CD4-positive, alpha-beta T cell treated with Interleukin-15 for 4 hours (primary cell): ENCODE data around the gene PEX10.
"Not testable (repeated sequence)": the region's sequence is repeated elsewhere in the genome, so short reads cannot be mapped to it uniquely, and the experiment has no call there.

ENCODE experiments used
- DNase-seq: peaks from one replicate; pipeline ENCODE4 v3.0.0-alpha.2; 2020; ENCODE audit warnings: low spot score

PEX10 gene

DNA sequence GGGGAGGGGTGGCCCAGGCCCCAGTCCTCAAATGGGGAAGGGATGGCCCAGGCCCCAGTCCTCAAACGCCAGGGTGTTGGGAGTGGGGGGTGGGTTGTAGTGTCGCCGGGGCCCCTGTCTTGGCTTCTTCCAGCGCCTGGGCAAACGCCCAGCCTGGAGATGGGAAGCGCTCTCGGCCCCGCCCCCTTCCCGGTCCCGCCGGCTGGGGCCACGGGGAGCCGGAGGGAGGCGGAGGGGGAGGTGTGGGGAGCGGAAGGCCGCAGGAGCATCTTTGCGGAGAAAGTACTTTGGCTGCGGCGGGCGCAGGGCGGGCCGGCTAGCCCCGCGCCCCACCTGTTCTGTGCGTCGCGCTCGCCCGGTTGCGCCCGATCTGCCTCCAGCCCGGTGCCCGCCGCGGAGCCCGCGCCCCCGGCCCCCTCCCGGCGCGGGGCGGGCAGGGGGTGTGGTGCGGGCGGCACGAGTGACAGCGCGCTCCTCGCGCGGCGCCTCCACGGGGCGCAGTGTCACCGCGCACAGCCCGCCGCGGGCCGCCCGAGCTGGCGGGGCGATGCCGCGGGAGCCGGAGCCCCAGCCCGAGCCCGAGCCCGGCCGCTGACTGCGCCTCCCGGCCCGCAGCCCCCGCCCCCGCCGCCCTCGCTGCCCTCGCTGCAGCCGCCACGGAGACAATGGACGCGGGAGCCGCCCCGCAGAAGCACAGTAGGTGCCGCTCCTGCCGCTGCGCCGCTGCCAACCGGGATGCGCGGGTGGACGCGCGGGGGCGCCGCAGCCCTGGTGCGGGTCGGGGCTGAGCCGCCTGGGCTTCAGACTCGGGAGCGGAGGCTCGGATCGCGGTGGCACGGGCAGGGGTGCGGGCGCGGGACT lies 31.1 kb upstream of the PEX10 start:
- DNase-seq = no peak

DNA sequence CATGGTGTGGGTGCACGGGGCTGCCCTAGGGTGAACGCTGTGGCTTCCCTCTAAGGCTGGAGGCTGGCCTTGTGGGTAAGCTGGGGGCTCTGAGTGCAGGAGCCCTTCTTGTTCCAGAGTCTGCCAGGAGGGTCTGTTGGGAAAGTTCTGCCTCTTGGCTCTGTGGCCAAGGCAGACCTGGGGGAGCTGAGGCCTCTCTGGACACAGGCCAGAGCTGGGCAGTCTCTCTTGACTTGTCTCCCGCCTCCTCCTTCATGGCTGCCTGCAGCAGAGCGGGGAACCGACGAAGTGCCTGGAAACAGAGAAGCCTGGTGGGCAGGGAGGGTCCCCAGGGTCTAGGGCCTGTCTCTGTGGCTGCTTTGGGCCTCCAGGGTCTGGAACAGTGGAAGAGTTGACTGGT lies 30.3 kb upstream of the PEX10 start:
- DNase-seq = no peak

DNA sequence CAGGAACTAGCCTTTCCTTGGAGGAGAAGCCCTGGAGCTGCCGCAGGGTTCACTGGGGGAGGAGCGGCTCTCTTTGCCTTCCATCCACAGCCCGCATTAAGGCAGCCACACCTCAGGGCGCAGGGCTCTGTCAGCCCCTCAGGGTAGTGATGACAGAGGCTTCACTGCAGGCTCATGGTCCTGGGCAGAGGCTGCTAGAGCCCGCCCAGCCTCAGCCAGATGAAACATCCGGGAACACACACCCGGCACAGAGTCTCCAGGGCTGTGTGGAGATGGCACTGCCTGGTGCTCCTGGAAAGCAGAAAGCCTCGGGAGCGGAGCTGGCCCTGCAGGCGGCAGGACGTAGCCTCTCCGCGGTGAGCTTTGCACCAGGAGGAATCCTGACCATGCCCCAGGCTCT lies 29.4 kb upstream of the PEX10 start:
- DNase-seq = no peak

DNA sequence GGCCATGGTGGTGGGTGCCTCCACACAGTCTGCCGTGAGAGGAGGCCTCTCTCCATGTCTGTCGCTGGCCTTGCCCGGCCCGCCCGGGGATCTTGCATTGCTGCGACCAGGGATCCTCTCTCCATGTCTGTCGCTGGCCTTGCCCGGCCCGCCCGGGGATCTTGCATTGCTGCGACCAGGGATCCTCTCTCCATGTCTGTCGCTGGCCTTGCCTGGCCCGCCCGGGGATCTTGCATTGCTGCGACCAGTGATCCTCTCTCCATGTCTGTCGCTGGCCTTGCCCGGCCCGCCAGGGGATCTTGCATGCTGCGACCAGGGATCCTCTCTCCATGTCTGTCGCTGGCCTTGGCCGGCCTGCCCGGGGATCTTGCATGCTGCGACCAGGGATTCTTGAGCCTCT lies 28.0 kb upstream of the PEX10 start:
- not testable (repeated sequence) for DNase-seq

DNA sequence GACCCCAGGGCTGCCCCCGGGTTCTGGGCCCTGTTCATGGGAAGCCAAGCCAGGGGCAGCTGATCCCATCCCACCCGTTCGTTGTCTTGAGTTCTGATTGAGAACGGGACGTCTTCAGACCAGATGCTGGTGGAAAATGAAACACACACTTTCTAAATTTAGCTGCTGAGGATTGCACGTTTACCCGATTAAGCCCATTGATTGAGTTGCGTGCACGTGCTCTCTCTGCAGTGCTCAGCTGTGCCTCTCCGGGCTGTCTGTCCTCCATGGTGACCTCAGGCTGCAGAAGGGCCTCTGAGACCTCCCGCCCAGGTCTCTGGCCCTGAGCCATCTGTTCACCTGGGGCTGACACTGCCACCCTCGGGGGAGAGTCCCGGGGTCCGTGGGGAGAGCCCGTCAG lies 27.0 kb upstream of the PEX10 start:
- DNase-seq = no peak

DNA sequence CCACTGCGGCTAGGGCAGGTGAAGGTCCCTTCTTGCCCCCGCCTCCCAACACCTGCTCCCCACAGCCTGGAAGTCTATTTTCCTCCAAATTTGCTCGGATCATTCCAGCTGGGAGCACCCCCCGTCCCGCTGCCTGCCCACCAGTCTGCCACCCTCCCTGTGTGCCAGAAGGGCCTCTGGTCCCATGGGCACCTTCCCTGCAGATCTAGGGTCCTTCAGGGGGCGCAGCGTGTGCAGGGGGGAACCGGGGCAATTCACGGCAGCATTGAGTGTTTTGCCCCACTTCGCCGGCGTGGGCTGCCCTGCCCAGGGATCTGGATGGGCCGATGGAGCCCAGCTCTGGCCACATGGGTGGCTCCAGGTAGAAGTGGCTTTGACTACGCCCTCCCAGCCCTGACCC lies 26.3 kb upstream of the PEX10 start:
- no peak for DNase-seq

DNA sequence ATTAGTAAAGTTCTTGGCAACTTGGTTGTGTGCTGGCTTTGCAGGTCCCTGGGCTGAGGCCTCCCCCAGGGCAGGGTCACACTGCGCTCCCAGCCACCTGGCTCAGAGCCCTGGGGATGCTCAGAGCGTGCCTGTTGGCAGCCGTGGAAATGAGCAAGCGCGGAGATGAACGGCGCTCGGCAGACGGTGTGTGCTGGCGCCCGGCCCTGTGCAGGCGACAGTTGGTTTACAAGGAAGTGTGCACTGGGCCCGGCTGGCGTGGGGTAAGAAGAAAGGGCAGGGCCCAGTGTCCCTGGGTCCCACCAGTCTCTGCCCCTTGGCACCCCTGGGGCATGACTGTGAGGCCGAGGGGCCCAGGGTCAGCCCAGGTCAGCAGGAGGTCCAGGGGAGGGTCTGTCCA lies 25.7 kb upstream of the PEX10 start:
- no peak for DNase-seq

DNA sequence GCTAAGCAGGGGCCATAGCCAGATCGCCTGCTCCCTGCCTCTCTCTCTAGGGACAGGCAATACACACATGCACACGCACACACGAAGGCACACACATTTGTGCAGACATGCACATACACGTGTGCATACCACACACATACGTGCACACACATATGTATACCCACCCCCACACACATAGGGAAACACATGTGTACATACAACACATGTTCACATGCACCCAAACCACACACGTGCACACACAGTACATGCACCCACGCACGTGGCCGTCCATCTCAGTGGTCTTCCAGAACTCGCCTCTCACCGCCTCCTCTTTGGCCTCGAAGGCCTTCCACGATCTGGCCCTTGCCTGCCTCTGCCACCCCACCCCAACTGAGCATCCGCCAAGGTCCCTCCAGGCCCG lies 25.3 kb upstream of the PEX10 start:
- DNase-seq = no peak

DNA sequence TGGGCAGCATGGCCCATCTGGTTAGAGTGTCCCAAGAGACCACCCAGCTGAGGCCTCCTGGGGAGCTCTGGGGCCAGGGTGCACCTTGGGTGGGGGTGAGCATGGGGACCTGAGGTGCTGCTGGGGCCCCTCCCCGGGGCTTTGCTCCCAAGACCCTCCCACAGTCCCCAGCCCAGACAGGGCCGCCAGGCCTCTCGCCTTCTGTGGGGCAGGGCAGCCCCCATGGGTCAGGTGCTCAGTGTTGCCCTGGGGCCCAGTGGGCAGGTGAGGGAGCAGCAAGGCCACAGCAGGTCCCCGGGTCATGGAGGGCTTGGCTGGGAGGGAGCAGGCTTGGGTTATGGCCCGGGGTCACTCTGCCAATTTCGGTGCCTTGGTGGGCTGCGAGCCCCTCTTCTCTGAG lies 24.5 kb upstream of the PEX10 start:
- DNase-seq = no peak

DNA sequence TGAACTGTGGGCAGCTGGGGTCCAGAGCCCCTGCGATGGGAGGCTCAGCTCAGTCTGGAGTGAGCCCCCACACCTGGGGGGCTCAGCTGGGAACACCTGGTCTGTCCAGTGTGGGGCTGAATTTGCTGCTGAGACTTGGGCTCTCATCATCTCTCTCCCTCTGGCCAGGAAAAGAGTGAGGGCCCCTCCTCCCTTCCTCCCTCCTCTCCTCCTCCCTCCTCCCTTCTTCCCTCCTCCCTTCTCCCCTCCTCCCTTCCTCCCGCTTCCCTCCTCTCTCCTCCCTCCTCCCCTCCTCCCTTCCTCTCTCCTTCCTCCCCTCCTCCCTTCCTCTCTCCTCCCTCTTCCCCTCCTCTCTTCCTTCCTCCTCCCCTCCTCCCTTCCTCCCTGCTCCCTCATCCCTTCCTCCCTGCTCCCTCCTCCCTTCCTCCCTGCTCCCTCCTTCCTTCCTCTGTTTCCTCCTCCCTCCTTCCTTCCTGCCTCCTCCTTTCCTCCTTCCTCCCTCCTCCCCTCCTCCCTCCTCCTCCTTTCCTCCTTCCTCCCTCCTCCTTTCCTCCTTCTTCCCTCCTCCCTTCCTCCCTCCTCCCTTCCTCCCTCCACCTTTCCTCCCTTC lies 23.5 kb upstream of the PEX10 start:
- no peak for DNase-seq

DNA sequence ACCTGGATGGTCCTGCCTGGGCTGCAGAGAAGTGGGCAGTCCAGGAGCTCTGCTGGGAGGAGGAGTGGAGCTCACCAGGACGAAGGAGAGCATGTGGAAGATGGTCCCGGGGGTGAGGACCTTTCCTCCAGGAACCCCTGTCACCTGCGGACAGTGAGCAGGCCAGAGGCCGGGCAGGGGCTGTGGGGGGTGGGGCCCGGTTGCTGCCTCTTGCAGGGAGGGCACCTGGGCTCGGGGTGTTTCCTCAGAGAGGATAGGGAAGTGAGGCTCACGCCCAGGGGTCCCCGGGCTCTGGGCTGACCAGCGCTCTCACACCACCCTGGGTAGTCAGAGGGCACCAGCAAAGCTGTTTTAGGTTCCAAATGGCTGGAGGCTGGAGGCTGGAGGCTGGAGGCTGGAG lies 22.7 kb upstream of the PEX10 start:
- DNase-seq = no peak

DNA sequence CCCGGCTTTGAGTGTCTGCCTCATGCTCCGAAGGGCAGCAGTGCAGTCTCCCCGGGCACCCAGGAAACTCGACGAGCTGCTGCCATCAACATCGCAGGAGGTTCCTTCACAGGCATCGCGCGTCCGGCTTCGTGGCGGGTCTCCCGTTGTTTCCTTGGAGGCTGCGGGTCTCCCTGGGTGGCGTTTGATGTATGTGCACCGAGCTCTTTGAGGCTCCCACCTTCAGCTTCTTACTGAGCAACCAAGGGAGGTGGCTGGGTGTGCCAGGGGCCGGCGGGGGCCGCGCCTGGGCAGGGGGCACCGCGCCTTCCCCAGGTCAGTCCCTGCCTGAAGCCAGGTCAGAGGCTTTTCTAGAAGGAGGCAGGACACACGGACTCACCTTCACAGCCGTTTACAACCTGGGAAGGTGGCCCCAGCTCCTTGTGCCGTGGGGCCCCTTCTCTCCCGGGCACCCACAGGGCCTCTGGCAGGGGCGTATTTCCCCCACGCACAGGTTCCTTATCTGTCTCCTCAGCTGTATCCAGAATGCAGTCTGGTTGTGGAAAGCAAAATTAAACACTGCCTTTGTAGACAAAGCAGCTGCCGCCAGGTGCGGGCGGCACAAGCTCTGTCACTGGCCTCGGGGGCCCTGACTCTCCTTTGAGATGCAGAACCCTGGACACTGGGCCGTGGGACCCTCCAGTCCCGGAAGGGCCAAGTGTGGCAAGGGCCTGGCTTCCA lies 21.7 kb upstream of the PEX10 start:
- no peak for DNase-seq

DNA sequence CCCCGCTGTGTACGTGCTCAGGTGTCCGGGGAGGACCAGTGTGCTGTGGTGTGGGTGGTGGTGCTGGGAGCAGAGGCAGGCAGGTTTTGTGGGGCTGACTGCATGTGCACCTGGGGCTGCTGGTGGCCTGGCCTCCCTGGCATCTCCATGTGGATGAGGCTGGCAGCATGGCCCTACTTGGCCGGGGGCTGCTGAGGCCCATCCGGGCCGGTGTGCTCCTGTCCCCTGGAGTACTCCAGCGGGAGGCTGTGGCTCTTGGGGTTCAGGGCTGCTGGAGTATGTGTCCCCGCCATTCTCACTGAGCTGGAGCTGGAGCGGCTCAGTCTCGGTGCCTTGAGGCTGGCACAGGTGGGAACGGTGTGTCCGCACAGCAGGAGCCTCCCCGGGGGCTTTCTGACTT lies 20.8 kb upstream of the PEX10 start:
- DNase-seq = no peak

DNA sequence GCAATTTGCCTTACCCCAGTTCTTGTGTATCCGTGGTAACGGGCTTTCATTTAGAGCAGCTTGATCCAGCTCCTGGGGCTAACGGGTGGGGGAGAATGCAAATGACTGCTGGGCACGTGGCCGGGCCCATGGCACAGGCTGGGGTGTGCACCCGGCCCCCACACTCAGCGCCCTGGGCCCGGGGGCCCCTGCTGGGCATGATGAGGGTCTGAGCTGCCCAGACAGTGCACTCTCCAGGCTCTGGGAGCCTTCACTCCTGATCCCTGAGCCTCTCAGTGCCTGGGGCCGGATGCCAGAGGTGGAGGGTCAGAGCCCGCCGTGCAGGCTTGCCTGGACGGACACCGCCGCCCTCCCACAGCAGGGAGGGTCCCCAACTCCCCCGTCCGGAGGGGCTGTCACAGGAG lies 20.1 kb upstream of the PEX10 start:
- DNase-seq = no peak

DNA sequence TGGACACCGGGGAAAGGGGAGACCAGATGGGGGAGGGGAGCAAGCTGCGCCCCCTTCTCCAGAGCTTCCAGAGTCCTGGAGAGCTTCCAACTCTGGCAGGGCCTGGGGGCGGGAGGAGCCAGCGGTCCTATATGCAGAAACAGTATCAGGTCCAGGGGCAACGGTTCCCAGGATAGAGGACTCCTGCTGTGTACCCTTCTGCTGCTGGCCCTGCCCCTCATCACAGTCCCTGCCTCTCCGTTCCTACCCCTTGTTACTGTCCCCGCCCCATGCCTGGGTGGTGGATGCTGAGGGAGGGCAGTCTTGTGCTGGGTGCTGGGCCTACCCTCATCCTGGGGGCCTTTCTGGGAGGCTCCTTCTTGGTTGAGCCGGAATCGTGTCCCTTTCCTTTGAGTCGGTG lies 19.2 kb upstream of the PEX10 start:
- DNase-seq = no peak

DNA sequence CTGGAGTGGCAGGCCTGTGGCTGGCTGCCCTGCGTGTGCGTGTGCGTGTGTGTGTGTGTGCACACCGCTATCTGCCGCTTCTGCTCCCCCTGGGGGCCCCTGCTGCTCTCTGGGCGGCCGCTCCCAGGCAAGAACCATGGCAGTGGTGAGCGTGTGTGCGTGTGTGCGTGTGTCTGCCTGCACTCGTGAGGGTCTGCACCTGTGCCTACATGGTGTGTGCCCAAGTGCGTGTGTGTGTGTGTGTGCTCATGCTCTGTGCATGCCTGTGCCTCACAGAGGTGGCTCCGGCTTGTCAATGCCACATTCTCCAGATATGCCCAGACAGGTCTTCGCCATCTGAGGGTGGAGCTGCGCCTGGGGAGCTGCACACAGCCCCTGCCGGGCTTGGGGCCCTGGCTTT lies 18.7 kb upstream of the PEX10 start:
- DNase-seq = no peak

DNA sequence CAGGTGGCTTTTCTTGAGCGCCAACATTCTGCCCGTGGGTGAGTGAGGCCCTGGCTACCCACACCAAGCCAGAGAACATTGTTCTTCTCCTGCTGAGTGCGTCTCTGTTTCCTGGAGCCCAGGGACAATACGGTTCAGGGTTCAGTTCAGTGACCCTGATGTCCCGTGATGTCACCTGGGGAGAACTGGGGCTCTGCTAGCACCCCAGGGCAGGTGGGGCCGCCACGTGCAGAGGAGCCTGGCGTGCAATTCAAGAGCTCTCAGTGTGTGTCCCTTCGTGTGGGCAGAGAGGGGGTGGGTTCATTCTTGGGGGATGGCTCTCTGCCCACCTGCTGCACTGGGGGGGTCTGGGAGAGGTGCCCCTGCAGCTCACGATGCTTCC lies 18.2 kb upstream of the PEX10 start:
- no peak for DNase-seq

DNA sequence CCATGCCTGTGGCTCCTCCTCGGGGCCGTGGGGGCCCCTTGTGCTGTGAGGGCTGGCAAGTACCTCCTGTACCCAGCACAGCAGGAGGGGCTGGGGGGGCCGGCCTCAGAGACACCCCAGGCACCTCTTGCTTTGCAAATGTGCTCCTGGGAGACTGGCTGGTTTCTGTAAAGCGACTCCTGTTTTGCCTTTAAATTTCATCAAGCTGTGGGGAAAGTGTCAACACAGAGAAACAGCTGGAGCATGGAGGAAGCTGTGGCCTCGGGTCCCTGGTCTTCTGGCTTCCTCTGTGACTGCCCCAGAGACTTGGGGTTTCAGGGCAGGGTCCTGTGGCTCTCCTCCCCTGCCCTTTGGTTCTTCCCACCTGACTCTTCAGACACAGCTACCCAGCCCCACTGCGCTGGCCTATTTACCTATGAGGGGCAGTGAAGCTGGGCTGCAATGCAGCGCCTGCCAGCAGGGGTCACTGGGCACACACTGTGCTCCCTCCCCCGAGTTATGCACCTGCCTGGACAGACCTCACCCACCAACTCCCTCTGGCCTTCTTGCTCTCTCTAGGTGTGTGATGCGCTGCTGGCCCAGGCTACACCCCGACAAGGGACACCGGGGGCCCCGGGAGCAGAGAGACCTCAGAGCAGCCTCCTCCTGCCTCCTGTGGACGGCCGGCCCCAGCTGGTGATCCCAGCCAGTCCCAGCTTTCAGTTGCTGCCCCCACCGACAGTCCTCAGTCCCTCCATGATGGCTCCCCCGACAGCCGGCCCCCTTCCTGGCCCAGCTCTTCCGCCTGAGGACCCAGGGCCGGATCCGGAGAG lies 17.6 kb upstream of the PEX10 start:
- DNase-seq = no peak

DNA sequence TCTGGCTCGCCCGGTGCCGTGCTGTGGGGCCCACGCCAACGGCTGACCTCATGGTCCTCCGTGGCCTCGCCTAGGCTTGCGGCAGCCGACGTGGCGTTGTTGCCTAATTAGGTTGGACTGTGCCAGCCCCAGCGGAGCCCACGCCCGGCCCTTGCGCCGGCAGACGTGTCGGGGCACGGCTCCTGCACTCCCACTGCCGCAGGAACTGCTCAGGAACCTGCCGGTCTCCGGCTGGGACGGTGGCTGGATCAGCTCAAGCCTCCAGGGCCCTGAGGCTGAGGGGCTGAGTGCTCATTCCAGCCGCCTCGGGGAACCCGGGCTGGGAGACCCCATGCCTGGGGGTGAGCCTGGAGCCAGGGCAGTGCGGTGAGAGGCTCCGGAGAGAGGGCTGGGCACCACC lies 16.1 kb upstream of the PEX10 start:
- DNase-seq = no peak

DNA sequence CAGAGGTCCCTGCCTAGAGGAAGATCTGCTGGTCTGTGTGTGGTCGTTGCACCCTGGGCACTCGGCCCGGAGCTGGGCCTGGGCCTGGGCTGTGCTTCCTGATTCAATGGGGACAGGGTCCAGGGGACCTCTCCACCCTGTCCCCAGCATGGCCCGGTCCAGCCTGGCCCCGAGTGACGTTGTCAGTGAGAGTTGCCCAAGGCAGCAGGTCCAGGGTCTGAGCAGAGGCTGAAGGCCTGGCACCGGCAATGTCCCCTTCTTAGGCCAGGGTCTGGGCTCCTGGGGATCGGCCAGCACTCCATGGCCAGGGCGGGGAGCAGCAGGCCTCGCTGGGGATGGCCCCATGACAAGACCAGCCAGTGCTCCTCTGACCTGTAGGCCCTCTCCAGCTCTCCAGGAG lies 15.6 kb upstream of the PEX10 start:
- DNase-seq = no peak

DNA sequence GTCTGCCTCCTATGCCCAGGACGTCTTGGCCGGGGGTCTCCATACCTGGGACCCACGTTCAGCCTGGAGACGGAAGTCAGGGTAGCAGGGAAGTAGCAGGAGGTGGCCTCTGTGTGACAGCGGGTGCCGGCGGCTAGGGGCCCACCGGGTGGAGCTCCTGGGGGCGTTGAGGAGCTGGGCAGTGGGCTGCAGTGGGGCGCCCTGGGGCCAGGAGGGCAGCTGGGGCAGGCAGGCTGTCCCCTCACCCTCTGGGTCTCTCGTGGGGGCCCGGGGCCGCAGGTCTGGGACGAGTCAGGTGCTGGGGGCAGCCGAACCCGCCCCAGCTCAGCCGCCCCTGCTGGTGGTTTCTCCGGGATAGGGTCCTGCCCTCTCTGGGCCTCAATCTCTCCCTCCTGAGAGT lies 14.7 kb upstream of the PEX10 start:
- DNase-seq = no peak

DNA sequence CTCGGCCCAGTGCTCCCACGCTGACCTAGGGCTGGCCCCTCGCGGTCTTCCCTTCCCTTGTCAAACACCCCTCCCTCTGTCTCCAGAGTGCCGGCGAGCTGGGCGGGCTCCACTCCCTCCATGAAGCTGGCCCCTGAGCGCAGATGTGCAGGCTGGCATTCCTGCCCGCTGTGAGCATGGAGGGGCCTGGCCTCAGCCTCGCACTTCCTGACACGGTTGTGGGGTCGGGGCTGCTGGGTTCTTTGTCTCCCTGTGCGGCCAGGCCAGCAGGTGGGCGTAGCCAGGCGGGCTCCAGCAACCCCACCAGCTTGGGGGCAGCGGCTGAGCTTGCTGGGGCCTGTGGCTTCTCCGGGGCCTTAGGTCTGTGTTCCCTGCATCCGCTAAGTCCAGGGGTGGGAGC lies 14.2 kb upstream of the PEX10 start:
- no peak for DNase-seq

DNA sequence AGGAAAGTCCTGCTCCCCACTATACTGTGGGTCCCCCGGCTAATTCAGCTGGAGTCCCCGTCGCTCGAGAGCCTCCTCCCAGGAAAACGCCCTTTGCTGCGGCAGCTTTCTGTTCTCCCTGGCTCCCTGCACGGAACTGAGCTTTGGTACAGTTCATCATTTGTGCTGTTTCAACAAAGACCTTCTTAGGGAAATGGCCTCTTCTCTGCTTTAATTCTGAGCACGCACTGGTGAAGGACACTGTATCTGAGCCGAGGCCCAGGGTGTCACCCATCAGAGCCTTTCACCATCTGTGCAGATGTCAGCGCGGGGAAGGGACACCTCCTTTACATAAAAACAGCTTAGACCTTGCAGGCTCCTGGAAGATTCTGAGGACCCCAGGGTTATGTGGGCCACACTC lies 13.5 kb upstream of the PEX10 start:
- DNase-seq = no peak
